Fibroblast of villous mesenchyme (primary cell): ENCODE data around the gene METTL4. TPM values are rescaled to one million over a fixed set of nuclear protein-coding genes. Genes with fewer than 3 reads are reported as not detected.

ENCODE experiments used
- DNase-seq: peaks from one replicate; pipeline ENCODE4 v3.0.0-alpha.2; 2010; ENCODE audit warnings: low read depth
- H3K4me3 ChIP-seq: 2 replicates; pipeline ENCODE4 v1.5.1; 2011; ENCODE audit warnings: low read depth, mild to moderate bottlenecking, low read length
- CTCF ChIP-seq: IDR thresholded peaks from 2 replicates; pipeline ENCODE4 v1.5.1; 2012; ENCODE audit warnings: low read depth, mild to moderate bottlenecking, low read length; ENCODE audit not compliant: insufficient read depth
- total RNA-seq: library from RNA; depleted of rRNA; stranded (reverse); fragments of >200 nt; gene quantifications from 2 replicates; pipeline ENCODE4 v1.2.3, GENCODE V29; 2012

Gene METTL4
- total RNA-seq, 1 donor: 15.1 TPM

GRCh38 chr18:2587788-2588187 is 16.5 kb upstream of the METTL4 start:
- TF ChIP-seq CTCF: no peak
- H3K4me3 ChIP-seq: no peak overlapping the region
- DNase-seq: peak; percentile 51

GRCh38 chr18:2573408-2573807 is 2.1 kb upstream of the METTL4 start:
- DNase-seq: no peak
- no peak for TF ChIP-seq CTCF
- H3K4me3 ChIP-seq: peak overlapping the region; percentile 94

- H3K4me3 ChIP-seq: peak overlapping the region; percentile 94
- DNase-seq: peak; percentile 36
- TF ChIP-seq CTCF: no peak
Measured at GRCh38 chr18:2572892-2573291, 1.6 kb upstream of the METTL4 start.

DNA sequence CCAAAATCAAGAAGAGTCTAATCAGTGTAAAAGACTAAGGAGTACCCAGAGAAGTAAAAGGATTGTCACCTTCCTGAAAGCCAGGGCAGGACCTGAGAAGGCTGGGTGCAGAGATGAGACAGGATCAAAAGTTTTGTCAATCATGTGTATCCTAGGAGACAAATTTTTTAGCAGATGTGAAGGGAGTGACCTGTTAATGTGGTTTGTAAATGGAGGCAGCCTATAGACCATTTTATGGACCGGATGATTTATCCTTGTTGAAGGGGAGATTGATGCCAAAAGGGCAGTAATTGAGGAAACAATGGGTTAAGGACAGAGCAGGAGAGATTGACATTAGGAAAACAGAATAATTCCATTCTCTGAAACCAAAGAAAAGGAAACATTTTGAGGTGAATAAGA is 865 bp upstream of the METTL4 start:
- no peak for TF ChIP-seq CTCF
- DNase-seq: no peak
- peak overlapping the region; percentile 94 for H3K4me3 ChIP-seq

GRCh38 chr18:2570772-2571199 is 519 bp downstream of the METTL4 start:
- peak; percentile 78 for DNase-seq
- no peak for TF ChIP-seq CTCF

DNA sequence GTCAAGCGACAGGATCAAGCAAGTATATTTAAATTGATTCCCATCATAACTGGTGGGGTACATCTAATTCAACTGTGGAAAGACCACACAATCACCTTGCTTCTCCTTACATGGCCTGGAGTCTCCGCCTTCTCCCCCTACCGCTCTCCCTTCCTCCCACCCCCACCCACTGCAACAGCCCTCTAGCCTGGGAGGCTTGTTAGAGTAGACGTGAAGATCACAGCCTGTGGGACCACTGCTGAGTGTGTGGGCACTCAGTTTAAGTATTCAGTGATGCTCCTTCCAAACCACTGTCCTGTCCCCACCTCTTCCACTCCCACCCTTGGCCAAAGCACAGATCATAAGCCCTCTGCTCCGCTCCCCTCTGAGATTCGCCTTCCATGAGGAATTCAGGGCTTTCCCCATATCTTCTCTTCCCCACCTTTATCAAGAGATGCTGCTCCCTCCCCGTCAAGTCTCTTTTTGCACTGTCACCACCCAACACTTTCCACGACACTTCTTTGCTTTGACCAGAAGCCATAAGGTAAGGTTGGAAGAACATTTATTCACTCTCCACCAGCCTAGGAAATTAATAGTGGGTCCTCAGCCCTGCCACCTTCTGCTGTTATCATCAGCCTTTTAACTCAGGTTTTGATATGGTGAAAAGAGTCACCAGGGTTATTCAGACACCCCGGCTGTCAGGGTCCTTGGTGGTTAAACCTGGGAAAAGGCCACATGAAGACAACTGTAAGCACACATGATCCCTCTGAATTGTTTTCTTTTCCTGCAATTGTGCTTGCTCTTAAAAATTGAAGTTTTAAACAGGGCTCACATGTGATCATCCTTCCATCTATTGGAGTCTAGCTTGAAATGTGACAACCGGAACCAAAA is 1.7 kb downstream of the METTL4 start:
- peak overlapping the region; percentile 94 for H3K4me3 ChIP-seq
- TF ChIP-seq CTCF: no peak
- no peak for DNase-seq

More at GRCh38 chr18:2570772-2571199, 519 bp downstream of the METTL4 start:
- H3K4me3 ChIP-seq: peak overlapping the region; percentile 94
